Esophagus muscularis mucosa (tissue), 4 donors: ENCODE measurements around the gene DMD. TPM values are rescaled to one million over a fixed set of nuclear protein-coding genes. Genes with fewer than 3 reads are reported as not detected.

Source experiments
- DNase-seq: peaks from one replicate; pipeline ENCODE4 v3.0.0-alpha.2; 2017; ENCODE audit errors: extremely low spot score
- H3K27ac ChIP-seq, 4 donors: fragments of 200-600 bp; sonication (generic); replicated peaks in 1 of 4; 1 replicate in 3 of 4; 2 replicates in 1 of 4; pipeline ENCODE4 v1.5.1; 2016 to 2019; ENCODE audit warnings: mild to moderate bottlenecking in 1 of 4
- H3K27me3 ChIP-seq, 4 donors: fragments of 200-600 bp; sonication (generic); one replicate each; pipeline versions ENCODE4 v1.5.1 to v1.6.0; 2016 to 2019
- H3K36me3 ChIP-seq, 4 donors: fragments of 200-600 bp; sonication (generic); one replicate each; pipeline ENCODE4 v1.5.1; 2016 to 2019
- H3K4me1 ChIP-seq, 4 donors: fragments of 200-600 bp; sonication (generic); one replicate each; pipeline ENCODE4 v1.5.1; 2016 to 2019
- H3K4me3 ChIP-seq, 4 donors: fragments of 200-600 bp; sonication (generic); 1 replicate in 2 of 4; 2 replicates in 2 of 4; pipeline ENCODE4 v1.5.1; 2016 to 2019; ENCODE audit warnings: mild to moderate bottlenecking in 4 of 4, moderate library complexity in 1 of 4
- H3K9me3 ChIP-seq, 4 donors: fragments of 200-600 bp; sonication (generic); 1 replicate in 3 of 4; 2 replicates in 1 of 4; pipeline ENCODE4 v1.5.1; 2016 to 2019
- EP300 ChIP-seq: sonication (generic); formaldehyde crosslinking; IDR thresholded peaks from one replicate; pipeline ENCODE4 v1.6.1; 2017; ENCODE audit warnings: antibody characterized with exemption
- POLR2A ChIP-seq: fragments of 450-650 bp; IDR thresholded peaks from one replicate; pipeline ENCODE4 v1.6.1; 2017; ENCODE audit warnings: antibody characterized with exemption, moderate library complexity, mild to moderate bottlenecking, low read depth
- POLR2AphosphoS5 ChIP-seq, 2 donors: sonication (generic); formaldehyde crosslinking; IDR thresholded peaks; one replicate each; pipeline ENCODE4 v1.6.1; 2017; ENCODE audit warnings: antibody characterized with exemption in 2 of 2
- WGBS: methylation state at CpG from one replicate; pipeline ENCODE4 v1.1.5; 2018; 5-methylcytosine and 5-hydroxymethylcytosine counted together
- intact Hi-C: fragments of 100-400 bp; cut with DNase I; formaldehyde crosslinking; loops from one replicate; pipeline ENCODE4 v1.15.1; 2023
- total RNA-seq, 4 donors: library from RNA; depleted of rRNA; stranded (reverse); fragments of >200 nt; gene quantifications; one replicate each; pipeline versions ENCODE4 v1.1.0 to v1.2.1, GENCODE V29; 2016
- TF ChIP-seq, protein P1 (sequence below), 3 experiments: fragments of 200-600 bp in 2 of 3; fragments of 450-650 bp in 1 of 3; sonication (generic) in 2 of 3; IDR thresholded peaks; one replicate each; pipeline ENCODE4 v1.5.1; 2017 to 2019; ENCODE audit warnings: antibody characterized with exemption in 3 of 3, mild to moderate bottlenecking in 2 of 3, moderate library complexity in 1 of 3

The DMD gene
- total RNA-seq, 4 donors from 2014 or later = 127 to 210 (median 188) TPM

- WGBS = 87% methylated on average over 7 of the region's 10 CpGs
- intact Hi-C loops = no loop called here
- Histone ChIP-seq H3K4me1 (no peaks in the 10 kb centered on the region), H3K4me3 (no peak overlapping the region), H3K9me3 (peaks cover 0 to 6% (median 0%) of the 10 kb centered on the region in 4 donors), H3K36me3 (peaks cover 0 to 7% (median 0%) of the 10 kb centered on the region in 4 donors), H3K27me3 (no peaks in the 10 kb centered on the region), H3K27ac (no peak overlapping the region)
- no peak for DNase-seq
- no peak for TF ChIP-seq POLR2A
- TF ChIP-seq EP300 = no peak
- TF ChIP-seq, protein P1, sequence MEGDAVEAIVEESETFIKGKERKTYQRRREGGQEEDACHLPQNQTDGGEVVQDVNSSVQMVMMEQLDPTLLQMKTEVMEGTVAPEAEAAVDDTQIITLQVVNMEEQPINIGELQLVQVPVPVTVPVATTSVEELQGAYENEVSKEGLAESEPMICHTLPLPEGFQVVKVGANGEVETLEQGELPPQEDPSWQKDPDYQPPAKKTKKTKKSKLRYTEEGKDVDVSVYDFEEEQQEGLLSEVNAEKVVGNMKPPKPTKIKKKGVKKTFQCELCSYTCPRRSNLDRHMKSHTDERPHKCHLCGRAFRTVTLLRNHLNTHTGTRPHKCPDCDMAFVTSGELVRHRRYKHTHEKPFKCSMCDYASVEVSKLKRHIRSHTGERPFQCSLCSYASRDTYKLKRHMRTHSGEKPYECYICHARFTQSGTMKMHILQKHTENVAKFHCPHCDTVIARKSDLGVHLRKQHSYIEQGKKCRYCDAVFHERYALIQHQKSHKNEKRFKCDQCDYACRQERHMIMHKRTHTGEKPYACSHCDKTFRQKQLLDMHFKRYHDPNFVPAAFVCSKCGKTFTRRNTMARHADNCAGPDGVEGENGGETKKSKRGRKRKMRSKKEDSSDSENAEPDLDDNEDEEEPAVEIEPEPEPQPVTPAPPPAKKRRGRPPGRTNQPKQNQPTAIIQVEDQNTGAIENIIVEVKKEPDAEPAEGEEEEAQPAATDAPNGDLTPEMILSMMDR (IDR thresholded peaks at IDR 0.05) = no peak
- TF ChIP-seq POLR2AphosphoS5 (IDR thresholded peaks at IDR 0.05) = no peak
These were observed 407.3 kb downstream of the DMD start for GRCh38 chrX:32804034-32804433.

DNA sequence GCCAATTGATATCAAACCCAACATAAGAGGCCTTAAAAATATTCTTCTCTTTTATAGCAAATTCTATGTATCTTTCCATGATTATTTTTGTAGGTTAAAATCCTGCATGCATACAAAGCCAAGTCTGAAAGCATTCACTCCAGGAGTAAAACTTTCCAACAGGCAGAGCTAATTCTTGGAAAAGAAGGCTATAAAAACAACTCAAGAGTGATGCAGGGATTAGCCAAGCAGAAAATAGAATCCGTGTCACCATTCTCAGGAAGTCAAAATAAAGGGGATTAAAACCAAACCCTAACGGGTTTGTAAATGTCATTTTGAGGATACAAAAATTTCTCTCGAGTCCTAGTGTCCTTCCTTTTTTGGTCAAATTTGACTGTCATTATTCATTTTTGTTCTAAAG is 412.4 kb downstream of the DMD start:
- no peaks in the 10 kb centered on the region for H3K27me3 ChIP-seq
- H3K27ac ChIP-seq = no peak overlapping the region
- no peaks in the 10 kb centered on the region for H3K9me3 ChIP-seq
- TF ChIP-seq EP300 (no peak), POLR2AphosphoS5 (IDR thresholded peaks at IDR 0.05) (no peak), POLR2A (no peak)
- TF ChIP-seq, protein P1 (IDR thresholded peaks at IDR 0.05) = no peak
- H3K4me1 ChIP-seq = no peaks in the 10 kb centered on the region
- H3K36me3 ChIP-seq = peaks cover 0 to under 1% (median 0%) of the 10 kb centered on the region in 4 donors
- DNase-seq = no peak
- no peak overlapping the region for H3K4me3 ChIP-seq
- intact Hi-C loops = no loop called here
- WGBS = 28% methylated on average over 3 of the region's 3 CpGs

- Histone ChIP-seq H3K4me1 (peaks cover 0 to 5% (median 0%) of the 10 kb centered on the region in 4 donors), H3K36me3 (no peaks in the 10 kb centered on the region), H3K9me3 (no peaks in the 10 kb centered on the region), H3K27me3 (no peaks in the 10 kb centered on the region), H3K4me3 (no peak overlapping the region), H3K27ac (no peak overlapping the region)
- TF ChIP-seq EP300 = no peak
- no peak for TF ChIP-seq POLR2A
- no peak for TF ChIP-seq POLR2AphosphoS5 (IDR thresholded peaks at IDR 0.05)
- TF ChIP-seq, protein P1 (IDR thresholded peaks at IDR 0.05) = no peak
- intact Hi-C loops = no loop called here
- DNase-seq = no peak
- 23% methylated on average over 1 of the region's 1 CpG for WGBS
These were observed 422.4 kb downstream of the DMD start for GRCh38 chrX:32788936-32789335.

GRCh38 chrX:32780109-32780508 is 431.2 kb downstream of the DMD start:
- Histone ChIP-seq H3K27ac (no peak overlapping the region), H3K36me3 (no peaks in the 10 kb centered on the region), H3K9me3 (no peaks in the 10 kb centered on the region), H3K27me3 (no peaks in the 10 kb centered on the region), H3K4me3 (no peak overlapping the region), H3K4me1 (no peaks in the 10 kb centered on the region)
- TF ChIP-seq EP300 = no peak
- no peak for TF ChIP-seq POLR2A
- TF ChIP-seq POLR2AphosphoS5 (IDR thresholded peaks at IDR 0.05) = no peak
- TF ChIP-seq, protein P1 (IDR thresholded peaks at IDR 0.05) = no peak
- intact Hi-C loops = no loop called here
- no peak for DNase-seq
- WGBS = 90% methylated on average over 4 of the region's 4 CpGs

- DNase-seq = no peak
- Histone ChIP-seq H3K4me1 (no peaks in the 10 kb centered on the region), H3K9me3 (no peaks in the 10 kb centered on the region), H3K27ac (no peak overlapping the region), H3K4me3 (no peak overlapping the region), H3K36me3 (no peaks in the 10 kb centered on the region), H3K27me3 (no peaks in the 10 kb centered on the region)
- 70% methylated on average over 4 of the region's 4 CpGs for WGBS
- TF ChIP-seq EP300 (no peak), POLR2A (no peak), POLR2AphosphoS5 (IDR thresholded peaks at IDR 0.05) (no peak)
- TF ChIP-seq, protein P1 (IDR thresholded peaks at IDR 0.05) = no peak
- intact Hi-C loops = no loop called here
These were observed 432.4 kb downstream of the DMD start for GRCh38 chrX:32778965-32779364.
